Upper lobe of left lung (tissue), 4 donors: ENCODE data around the gene CANX.

ENCODE experiments used
- CTCF ChIP-seq, 6 experiments: fragments of 450-650 bp in 4 of 6; fragments of 200-600 bp in 2 of 6; sonication (generic) in 2 of 6; IDR thresholded peaks; one replicate each; pipeline ENCODE4 v1.5.1; 2016 to 2019; ENCODE audit warnings: antibody characterized with exemption in 6 of 6
- EP300 ChIP-seq, 4 donors: sonication (generic); formaldehyde crosslinking; IDR thresholded peaks; one replicate each; pipeline ENCODE4 v1.5.1; 2017; ENCODE audit warnings: antibody characterized with exemption in 4 of 4, control low read depth in 2 of 4

- TF ChIP-seq CTCF (IDR thresholded peaks at IDR 0.05) (no peak), EP300 (IDR thresholded peaks at IDR 0.05) (no peak)
These were observed 70.5 kb downstream of the CANX start for GRCh38 chr5:179769271-179769670.
